ENCODE results near the gene PRKAR1B. TPM values are rescaled to one million over a fixed set of nuclear protein-coding genes. Genes with fewer than 3 reads are reported as not detected.
A peak's percentile ranks its signal among the peaks of the same experiment; 100 is the strongest.

PRKAR1B gene
- polyA plus RNA-seq, 1 of the 3 experiments (the other 2 are of a cell fraction), result 63.7 TPM

GRCh38 chr7:711922-712380 is 15.1 kb downstream of the PRKAR1B start (continued):
- TF ChIP-seq ZBTB33 (IDR thresholded peaks at IDR 0.05; ENCODE audit: borderline replicate concordance, low read depth) (no peak), EZH2phosphoT487 (IDR thresholded peaks at IDR 0.05; ENCODE audit: borderline replicate concordance, low read depth) (no peak), JUND (IDR thresholded peaks at IDR 0.05) (no peak), FOSL2 (IDR thresholded peaks at IDR 0.05; ENCODE audit: borderline replicate concordance, low read depth) (no peak)

DNA sequence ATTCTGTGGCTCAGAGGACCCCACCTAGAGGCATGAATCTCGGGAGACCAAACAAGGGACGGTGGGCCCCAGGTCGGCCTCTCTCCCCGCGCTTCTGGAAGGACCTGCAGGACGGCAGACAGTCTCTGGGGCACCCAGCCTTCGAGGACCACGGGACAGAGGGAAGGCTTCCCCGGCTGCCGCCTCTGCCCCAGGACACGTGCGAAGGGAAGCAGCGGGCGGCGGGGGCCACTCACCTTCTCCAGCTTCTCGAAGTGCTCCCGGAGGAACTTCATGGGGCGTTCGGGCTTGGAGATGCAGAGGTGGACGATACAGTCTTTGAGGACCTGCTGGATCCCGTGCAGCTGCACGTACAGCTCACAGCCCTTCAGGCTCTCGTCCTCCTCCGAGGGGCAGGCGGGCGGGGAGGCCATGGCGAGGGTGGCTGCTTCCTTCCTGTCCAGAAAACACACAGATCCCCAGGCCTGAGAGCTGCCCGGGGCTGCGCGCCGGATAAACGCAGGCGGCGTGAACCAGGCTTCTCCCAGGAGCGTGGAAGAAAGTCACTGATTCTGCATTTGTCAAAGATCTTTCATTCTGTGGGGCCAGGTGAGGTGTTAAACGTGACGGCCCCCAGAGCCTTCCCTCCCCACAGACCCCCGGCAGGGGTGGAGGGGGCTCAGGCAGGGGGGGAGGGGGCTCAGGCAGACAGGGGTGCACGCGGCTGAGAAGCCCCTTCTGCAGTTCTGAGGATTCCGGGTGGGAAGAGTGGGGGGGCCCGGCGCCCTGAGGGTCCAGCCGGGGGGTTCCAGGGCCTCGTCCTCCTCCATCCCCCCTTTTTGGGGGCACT is 15.8 kb downstream of the PRKAR1B start:
- H3K79me2 ChIP-seq (ENCODE audit: insufficient read depth), result no peaks in the 10 kb centered on the region
- H3F3A ChIP-seq (replicated peaks; ENCODE audit: insufficient read depth), result no peaks in the 10 kb centered on the region
- peak overlapping the region; percentile 78 for H3K4me2 ChIP-seq
- H4K20me1 ChIP-seq (ENCODE audit: insufficient read depth), result no peaks in the 10 kb centered on the region
- ChIA-PET POLR2A (interaction anchor here (0.6 to 1.2 kb wide), 4 partner anchors 46 to 80 kb away, joined by 3 to 4 read pairs (median 4); no protein-coding TSS in a partner anchor), CTCF (interaction anchor here (1.0 to 1.7 kb wide), 4 partner anchors 8 to 27 kb away, joined by 3 to 4 read pairs (median 4); no protein-coding TSS in a partner anchor)
- DNase-seq, result peak; percentile 81
- H3K9me3 ChIP-seq, result no peaks in the 10 kb centered on the region
- no peaks in the 10 kb centered on the region for H3K27me3 ChIP-seq (ENCODE audit: insufficient read depth)
- H2AFZ ChIP-seq (ENCODE audit: low read depth), result 0 out of 2 replicates have a peak overlapping the region, but pooled peaks have one; percentile 58
- no peaks in the 10 kb centered on the region for H3K36me3 ChIP-seq (replicated peaks in 1 of 2; ENCODE audit: control insufficient read depth in 1 of 2, insufficient read depth in 2 of 2, low read length in 1 of 2)
- peak overlapping the region in 1 of 2 experiments; percentile 64; a peak in 1 of 4 replicates for H3K27ac ChIP-seq (ENCODE audit: low read depth in 2 of 2, low read length in 1 of 2)
- H3K4me1 ChIP-seq (ENCODE audit: control insufficient read depth in 1 of 2, insufficient read depth in 2 of 2, low read depth in 1 of 2, low read length in 1 of 2), result peaks cover 0 to 12% of the 10 kb centered on the region in 2 experiments; a peak in 2 of 4 replicates
- WGBS (ENCODE audit: low lambda C conversion rate), result 83% methylated on average over 38 of the region's 45 CpGs
- H3K4me3 ChIP-seq (ENCODE audit: low read depth in 2 of 2, low read length in 1 of 2), result peak overlapping the region; percentile 56 to 69
- no peak for TF ChIP-seq IRF3 (IDR thresholded peaks at IDR 0.05; ENCODE audit: low read depth, low read length)
- no peak for TF ChIP-seq NFIC (IDR thresholded peaks at IDR 0.05; ENCODE audit: borderline replicate concordance)
- TF ChIP-seq TAF1 (IDR thresholded peaks at IDR 0.05; ENCODE audit: borderline replicate concordance, low read depth, low read length), result no peak
- H3K9ac ChIP-seq, result peak overlapping the region; percentile 64; the same call in 1 of the 2 replicates
- H3K9me2 ChIP-seq, result no peaks in the 10 kb centered on the region

GRCh38 chr7:710161-710560 is 16.9 kb downstream of the PRKAR1B start:
- ChIA-PET CTCF (interaction anchor here (0.5 to 1.7 kb wide), 3 partner anchors 7 to 538 kb away, joined by 3 to 4 read pairs (median 3); no protein-coding TSS in a partner anchor), POLR2A (interaction anchor here (0.8 kb wide), 1 partner anchor 57 kb away, joined by 4 read pairs; no protein-coding TSS in a partner anchor)
- Histone ChIP-seq H3K9me3 (no peaks in the 10 kb centered on the region), H3K9ac (no peak overlapping the region), H3F3A (replicated peaks; ENCODE audit: insufficient read depth) (no peaks in the 10 kb centered on the region), H3K79me2 (ENCODE audit: insufficient read depth) (no peaks in the 10 kb centered on the region), H3K27ac (ENCODE audit: low read depth in 2 of 2, low read length in 1 of 2) (no peak overlapping the region), H3K27me3 (ENCODE audit: insufficient read depth) (no peaks in the 10 kb centered on the region), H2AFZ (ENCODE audit: low read depth) (no peak overlapping the region), H3K4me2 (no peak overlapping the region), H4K20me1 (ENCODE audit: insufficient read depth) (no peaks in the 10 kb centered on the region), H3K4me3 (ENCODE audit: low read depth in 2 of 2, low read length in 1 of 2) (no peak overlapping the region), H3K9me2 (no peaks in the 10 kb centered on the region), H3K4me1 (ENCODE audit: control insufficient read depth in 1 of 2, insufficient read depth in 2 of 2, low read depth in 1 of 2, low read length in 1 of 2) (peaks cover 0 to 12% of the 10 kb centered on the region in 2 experiments; a peak in 2 of 4 replicates), H3K36me3 (replicated peaks in 1 of 2; ENCODE audit: control insufficient read depth in 1 of 2, insufficient read depth in 2 of 2, low read length in 1 of 2) (no peaks in the 10 kb centered on the region)
- WGBS (ENCODE audit: low lambda C conversion rate), result 92% methylated on average over 14 of the region's 14 CpGs
- no peak for DNase-seq
- no peak for TF ChIP-seq YY1 (IDR thresholded peaks at IDR 0.05; ENCODE audit: low read depth)
- TF ChIP-seq MAX (IDR thresholded peaks at IDR 0.05; ENCODE audit: low read depth), result no peak
- no peak for TF ChIP-seq GATA2 (CRISPR knock-in tag; IDR thresholded peaks at IDR 0.05)
- no peak for TF ChIP-seq RXRA (IDR thresholded peaks at IDR 0.05; ENCODE audit: borderline replicate concordance, low read depth)
- TF ChIP-seq EP300 (IDR thresholded peaks at IDR 0.05; ENCODE audit: borderline replicate concordance in 1 of 2, low read depth in 1 of 2, low read length in 1 of 2), result no peak
- no peak for TF ChIP-seq FOSL2 (IDR thresholded peaks at IDR 0.05; ENCODE audit: borderline replicate concordance, low read depth)
- no peak for TF ChIP-seq SIN3A (IDR thresholded peaks at IDR 0.05; ENCODE audit: borderline replicate concordance, low read depth, low read length)
- no peak for TF ChIP-seq NRF1 (IDR thresholded peaks at IDR 0.05; ENCODE audit: low read depth, low read length)
- TF ChIP-seq, protein P1, sequence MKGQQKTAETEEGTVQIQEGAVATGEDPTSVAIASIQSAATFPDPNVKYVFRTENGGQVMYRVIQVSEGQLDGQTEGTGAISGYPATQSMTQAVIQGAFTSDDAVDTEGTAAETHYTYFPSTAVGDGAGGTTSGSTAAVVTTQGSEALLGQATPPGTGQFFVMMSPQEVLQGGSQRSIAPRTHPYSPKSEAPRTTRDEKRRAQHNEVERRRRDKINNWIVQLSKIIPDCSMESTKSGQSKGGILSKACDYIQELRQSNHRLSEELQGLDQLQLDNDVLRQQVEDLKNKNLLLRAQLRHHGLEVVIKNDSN (IDR thresholded peaks at IDR 0.05; ENCODE audit: borderline replicate concordance, low read depth), result no peak
- no peak for TF ChIP-seq EZH2phosphoT487 (IDR thresholded peaks at IDR 0.05; ENCODE audit: borderline replicate concordance, low read depth)
